NB4 (cell line): ENCODE measurements around the gene PPP2R1A.

Source experiments
- CTCF ChIP-seq: IDR thresholded peaks from one replicate; pipeline ENCODE4 v1.5.1; 2012; ENCODE audit warnings: low read depth, low read length
- POLR2A ChIP-seq: IDR thresholded peaks from 2 replicates; pipeline ENCODE4 v1.6.1; 2011; ENCODE audit warnings: mild to moderate bottlenecking; ENCODE audit not compliant: insufficient read length; ENCODE audit errors: extremely low read depth

GRCh38 chr19:52221031-52221430, 31.2 kb downstream of the PPP2R1A start:
- TF ChIP-seq CTCF (no peak), POLR2A (no peak)
